ENCODE measurements around the gene F11R.
"Not testable (repeated sequence)": the region's sequence is repeated elsewhere in the genome, so short reads cannot be mapped to it uniquely, and the experiment has no call there.

F11R gene

GRCh38 chr1:161039546-161039945, 18.6 kb upstream of the F11R start:
- DNase-seq: no peak

DNA sequence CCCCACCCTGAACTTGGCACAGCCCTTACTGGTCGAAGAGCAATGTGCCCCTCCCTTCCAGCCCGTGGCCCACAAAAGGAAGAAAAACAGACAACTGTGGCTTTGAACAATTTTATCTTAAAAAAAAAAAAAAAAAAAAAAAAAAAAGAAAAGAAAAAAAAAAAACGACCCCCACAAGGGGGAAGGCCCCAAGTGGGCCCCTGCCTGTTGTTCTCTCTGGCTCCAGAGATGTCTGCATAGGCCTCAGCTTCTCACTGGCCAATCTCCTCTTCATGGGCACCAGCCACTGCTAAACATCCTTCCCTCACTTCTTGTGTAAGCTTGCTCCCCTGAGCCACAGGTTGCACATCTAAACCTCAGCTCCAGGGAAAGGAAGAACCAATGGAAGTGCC, 18.2 kb upstream of the F11R start:
- DNase-seq: no peak

DNA sequence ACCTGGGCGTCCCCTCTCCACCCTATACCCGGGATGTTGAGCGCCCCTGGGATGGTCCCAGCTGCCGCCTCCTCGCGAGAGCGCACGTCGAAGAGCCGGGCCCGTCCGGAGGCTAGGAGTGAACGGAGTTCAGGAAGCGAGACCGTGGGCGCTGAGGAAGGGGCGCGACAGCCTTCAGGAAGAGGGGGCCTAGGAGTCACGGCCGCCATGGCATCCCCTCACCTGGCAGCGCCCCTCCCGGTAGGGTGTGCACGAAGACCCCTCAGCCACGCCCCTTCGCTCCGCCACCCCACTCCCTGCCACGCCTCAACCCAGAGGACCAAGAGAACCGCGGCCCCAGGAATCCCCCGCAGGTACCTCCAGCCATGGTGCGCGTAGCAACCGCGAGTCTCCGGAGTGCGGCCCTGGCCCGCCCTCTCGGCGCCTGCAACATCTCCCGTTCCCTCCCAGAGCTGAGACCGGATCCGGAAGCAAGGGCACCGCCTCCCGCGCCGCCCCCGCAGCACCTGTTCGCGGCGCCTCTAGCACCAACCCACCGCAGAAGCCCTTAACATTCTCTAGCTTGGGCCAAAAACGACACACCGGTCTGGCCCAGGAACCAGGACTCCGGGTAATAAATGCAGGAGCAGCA, 17.7 kb upstream of the F11R start, which contains the start of gene TSTD1:
Gene TSTD1, minus strand, starts transcription at position 442 of the 631 bp plus-strand sequence. Its CDS starts 75 bp downstream, at position 367.
- DNase-seq: peak; percentile 91

- no peak for DNase-seq
Measured at GRCh38 chr1:161037661-161038522, 16.9 kb upstream of the F11R start.

GRCh38 chr1:161033751-161034150, 12.8 kb upstream of the F11R start:
- DNase-seq: no peak

DNA sequence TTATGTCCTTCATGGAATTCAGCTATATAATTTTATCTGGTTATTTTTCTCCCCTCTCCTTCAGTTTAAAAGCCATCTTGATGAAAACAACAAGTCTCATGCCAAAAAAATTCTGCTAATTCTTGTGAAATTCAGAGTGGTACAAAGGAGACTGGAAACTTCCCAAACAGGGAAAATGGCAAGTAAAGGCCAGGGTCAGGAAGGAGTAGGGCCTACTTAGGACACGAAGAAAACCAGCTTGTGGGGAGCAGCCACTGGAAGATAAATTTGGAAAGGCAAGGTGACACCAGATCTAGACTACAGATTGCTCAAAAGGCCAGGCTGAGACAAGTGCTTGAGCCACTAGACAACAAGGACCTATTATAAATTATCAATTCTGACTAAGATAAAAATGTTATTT, 11.5 kb upstream of the F11R start:
- no peak for DNase-seq

DNA sequence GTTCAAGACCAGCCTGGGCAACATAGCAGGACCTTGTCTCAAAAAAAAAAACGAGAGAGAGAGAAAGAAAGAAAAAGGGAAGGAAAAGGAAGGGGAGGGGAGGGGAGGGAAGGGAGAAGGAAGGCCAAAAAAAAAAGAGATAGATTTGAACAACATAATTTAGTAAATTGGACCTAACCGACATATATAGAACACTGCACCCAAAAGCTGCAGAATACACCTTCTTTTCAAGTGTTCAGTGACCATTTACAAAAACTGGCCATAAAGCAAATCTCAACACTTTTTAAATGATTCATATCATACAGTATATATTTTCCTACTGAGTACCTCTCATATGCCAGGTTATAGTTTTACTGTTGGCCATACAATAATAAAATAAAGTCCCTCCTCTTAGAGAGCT, 10.9 kb upstream of the F11R start:
- no peak for DNase-seq

DNA sequence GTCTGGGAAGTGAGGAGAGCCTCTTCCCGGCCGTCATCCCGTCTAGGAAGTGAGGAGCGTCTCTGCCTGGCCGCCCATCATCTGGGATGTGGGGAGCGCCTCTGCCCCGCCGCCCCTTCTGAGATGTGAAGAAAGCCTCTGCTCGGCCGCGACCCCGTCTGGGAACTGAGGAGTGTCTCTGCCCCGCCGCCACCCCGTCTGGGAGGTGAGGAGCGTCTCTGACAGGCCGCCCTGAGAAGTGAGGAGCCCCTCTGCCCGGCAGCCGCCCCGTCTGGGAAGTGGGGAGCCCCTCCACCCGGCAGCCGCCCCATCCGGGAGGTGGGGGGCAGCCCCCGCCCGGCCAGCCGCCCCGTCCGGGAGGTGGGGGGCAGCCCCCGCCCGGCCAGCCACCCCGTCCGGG, 8.5 kb upstream of the F11R start:
- not testable (repeated sequence) for DNase-seq

DNA sequence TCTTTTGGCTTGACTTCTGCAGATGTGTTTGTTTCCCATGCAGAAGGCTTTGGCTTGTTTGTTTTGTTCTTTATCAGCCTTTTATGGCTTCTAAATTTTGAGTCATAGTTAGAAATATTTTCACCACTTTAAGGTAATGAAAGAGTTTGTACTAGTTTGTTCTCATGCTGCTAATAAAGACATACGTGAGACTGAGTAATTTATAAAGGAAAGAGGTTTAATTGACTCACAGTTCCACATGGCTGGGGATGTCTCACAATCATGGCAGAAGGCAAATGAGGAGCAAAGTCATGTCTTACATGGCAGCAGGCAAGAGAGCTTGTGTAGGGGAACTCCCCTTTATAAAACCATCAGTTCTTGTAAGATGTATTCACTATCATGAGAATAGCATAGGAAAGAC, 6.0 kb upstream of the F11R start:
- not testable (repeated sequence) for DNase-seq

DNA sequence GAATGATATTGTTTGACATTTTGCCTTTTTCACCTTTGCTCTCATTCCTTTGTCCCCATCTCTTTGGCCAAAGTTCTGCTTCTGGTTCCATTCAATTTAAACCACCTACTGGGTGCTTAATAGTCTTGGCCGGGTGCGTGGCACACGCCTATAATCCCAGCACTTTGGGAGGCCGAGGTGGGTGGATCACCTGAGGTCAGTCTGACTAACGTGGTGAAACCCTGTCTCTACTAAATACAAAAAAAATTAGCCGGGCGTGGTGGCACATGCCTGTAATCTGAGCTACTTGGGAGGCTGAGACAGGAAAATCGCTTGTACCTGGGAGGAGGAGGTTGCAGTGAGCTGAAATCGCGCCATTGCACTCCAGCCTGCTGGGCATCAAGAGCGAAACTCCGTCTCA, 1.5 kb upstream of the F11R start:
- not testable (repeated sequence) for DNase-seq

DNA sequence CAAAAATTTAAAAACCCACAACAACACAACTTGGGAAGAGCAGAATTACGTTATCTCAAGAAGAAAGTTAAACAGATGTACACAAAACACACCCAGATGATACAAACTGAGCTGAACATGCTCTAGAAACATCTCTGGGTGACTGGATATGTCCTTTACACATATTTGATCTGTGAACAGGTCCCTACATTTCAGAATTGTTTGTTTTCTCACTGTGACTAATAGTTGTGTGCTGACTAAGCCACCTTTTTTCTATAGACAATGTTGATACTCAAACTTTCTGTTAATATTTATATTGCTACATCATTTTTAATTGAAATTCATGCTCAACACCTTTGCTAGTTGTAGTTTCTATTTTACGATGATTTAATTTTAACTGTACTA, 1.0 kb upstream of the F11R start:
- DNase-seq: no peak

GRCh38 chr1:161021165-161021969, 415 bp upstream of the F11R start:
- peak; percentile 96 for DNase-seq

GRCh38 chr1:161019751-161020495, 1.0 kb downstream of the F11R start:
- DNase-seq: no peak

DNA sequence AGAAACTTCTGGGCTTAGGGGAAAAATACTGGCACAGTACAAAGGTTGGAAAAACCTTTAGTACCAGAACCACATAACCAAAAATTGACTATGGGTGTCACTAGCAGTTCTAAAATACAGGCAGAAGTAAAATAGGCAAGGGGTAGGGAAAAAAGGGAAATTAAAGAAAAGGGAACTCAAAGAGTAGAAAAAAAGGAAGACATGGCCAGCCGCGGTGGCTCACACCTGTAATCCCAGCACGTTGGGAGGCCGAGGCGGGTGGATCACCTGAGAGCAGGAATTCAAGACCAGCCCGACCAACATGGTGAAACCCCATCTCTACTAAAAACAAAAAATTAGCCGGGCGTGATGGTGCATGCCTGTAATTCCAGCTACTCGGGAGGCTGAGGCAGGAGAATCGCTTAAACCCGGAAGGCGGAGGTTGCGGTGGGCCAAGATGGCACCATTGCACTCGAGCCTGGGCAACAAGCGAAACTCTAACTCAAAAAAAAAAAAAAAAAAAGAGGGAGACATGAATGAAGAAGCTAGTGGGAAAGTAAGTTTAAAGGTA, 1.8 kb downstream of the F11R start:
- not testable (repeated sequence) for DNase-seq

- DNase-seq: no peak
Measured at GRCh38 chr1:161018631-161018930, 2.4 kb downstream of the F11R start.

- DNase-seq: no peak
Measured at GRCh38 chr1:161017756-161018630, 3.0 kb downstream of the F11R start.

DNA sequence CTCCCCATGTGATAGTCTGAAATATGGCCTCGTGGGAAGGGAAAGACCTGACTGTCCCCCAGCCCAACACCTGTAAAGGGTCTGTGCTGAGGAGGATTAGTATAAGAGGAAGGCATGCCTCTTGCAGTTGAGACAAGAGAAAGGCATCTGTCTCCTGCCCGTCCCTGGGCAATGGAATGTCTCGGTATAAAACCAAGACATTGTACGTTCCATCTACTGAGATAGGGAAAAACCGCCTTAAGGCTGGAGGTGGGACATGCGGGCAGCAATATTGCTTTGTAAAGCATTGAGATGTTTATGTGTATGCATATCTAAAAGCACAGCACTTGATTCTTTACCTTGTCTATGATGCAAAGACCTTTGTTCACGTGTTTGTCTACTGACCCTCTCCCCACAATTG, 3.8 kb downstream of the F11R start:
- not testable (repeated sequence) for DNase-seq

GRCh38 chr1:161016683-161017082, 4.3 kb downstream of the F11R start:
- not testable (repeated sequence) for DNase-seq

- DNase-seq: peak; percentile 79
Measured at GRCh38 chr1:161013488-161014230, 7.3 kb downstream of the F11R start.

GRCh38 chr1:161013131-161013487, 7.8 kb downstream of the F11R start:
- DNase-seq: no peak

GRCh38 chr1:161012420-161012819, 8.5 kb downstream of the F11R start:
- DNase-seq: no peak
